ENCODE data around the gene KCNAB1.

- TF ChIP-seq EZH2 (IDR thresholded peaks at IDR 0.05; ENCODE audit: low read length, unreplicated experiment) (no peak), EZH2phosphoT487 (IDR thresholded peaks at IDR 0.05; ENCODE audit: borderline replicate concordance, low read length) (no peak)
- TF ChIP-seq, protein P1, sequence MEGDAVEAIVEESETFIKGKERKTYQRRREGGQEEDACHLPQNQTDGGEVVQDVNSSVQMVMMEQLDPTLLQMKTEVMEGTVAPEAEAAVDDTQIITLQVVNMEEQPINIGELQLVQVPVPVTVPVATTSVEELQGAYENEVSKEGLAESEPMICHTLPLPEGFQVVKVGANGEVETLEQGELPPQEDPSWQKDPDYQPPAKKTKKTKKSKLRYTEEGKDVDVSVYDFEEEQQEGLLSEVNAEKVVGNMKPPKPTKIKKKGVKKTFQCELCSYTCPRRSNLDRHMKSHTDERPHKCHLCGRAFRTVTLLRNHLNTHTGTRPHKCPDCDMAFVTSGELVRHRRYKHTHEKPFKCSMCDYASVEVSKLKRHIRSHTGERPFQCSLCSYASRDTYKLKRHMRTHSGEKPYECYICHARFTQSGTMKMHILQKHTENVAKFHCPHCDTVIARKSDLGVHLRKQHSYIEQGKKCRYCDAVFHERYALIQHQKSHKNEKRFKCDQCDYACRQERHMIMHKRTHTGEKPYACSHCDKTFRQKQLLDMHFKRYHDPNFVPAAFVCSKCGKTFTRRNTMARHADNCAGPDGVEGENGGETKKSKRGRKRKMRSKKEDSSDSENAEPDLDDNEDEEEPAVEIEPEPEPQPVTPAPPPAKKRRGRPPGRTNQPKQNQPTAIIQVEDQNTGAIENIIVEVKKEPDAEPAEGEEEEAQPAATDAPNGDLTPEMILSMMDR (conservative IDR thresholded peaks at IDR 0.05; ENCODE audit: low read depth, low read length), result no peak
Measured at GRCh38 chr3:156145866-156146265, 25.5 kb downstream of the KCNAB1 start.

All from PC-3 (cell line).